Activated CD8-positive, alpha-beta T cell treated with anti-CD3 and anti-CD28 coated beads for 36 hours (primary cell): ENCODE measurements around the gene DEF6. TPM values are rescaled to one million over a fixed set of nuclear protein-coding genes. Genes with fewer than 3 reads are reported as not detected.

Source experiments
- ATAC-seq: fragments of 200-7000 bp; cut with Tn5 transposase; one replicate; pipeline ENCODE4 v1.10.0; 2021; ENCODE audit warnings: mild to moderate bottlenecking, moderate library complexity
- CTCF ChIA-PET: fragments of 350-600 bp; sonication (Branson Sonifier 250); formaldehyde crosslinking; loops from one replicate; lab custom pipeline; 2021; ENCODE audit warnings: antibody characterized with exemption; lab: Charles Lee
- POLR2A ChIA-PET: fragments of 350-600 bp; sonication (Branson Sonifier 250); formaldehyde crosslinking; loops from one replicate; lab custom pipeline; 2021; ENCODE audit warnings: antibody characterized with exemption; lab: Charles Lee
- DNase-seq: peaks from one replicate; pipeline ENCODE4 v3.0.0-alpha.2; 2020
- H3K27ac Mint-ChIP-seq: one replicate; pipeline ENCODE4 v1.8.0; 2021; ENCODE audit warnings: mild to moderate bottlenecking, mixed read lengths
- H3K27me3 Mint-ChIP-seq: one replicate; pipeline ENCODE4 v1.8.0; 2021; ENCODE audit warnings: mixed read lengths
- H3K36me3 Mint-ChIP-seq: one replicate; pipeline ENCODE4 v1.8.0; 2021; ENCODE audit warnings: low read depth, mixed read lengths
- H3K4me1 Mint-ChIP-seq: one replicate; pipeline ENCODE4 v1.8.0; 2021; ENCODE audit warnings: low read depth, mixed read lengths
- H3K4me3 Mint-ChIP-seq: one replicate; pipeline ENCODE4 v1.8.0; 2021; ENCODE audit warnings: mild to moderate bottlenecking, moderate library complexity, mixed read lengths
- H3K9me3 Mint-ChIP-seq: one replicate; pipeline ENCODE4 v1.8.0; 2021; ENCODE audit warnings: mixed read lengths
- CTCF ChIP-seq: fragments of 200-600 bp; IDR thresholded peaks from one replicate; pipeline ENCODE4 v1.8.0; 2022; ENCODE audit warnings: antibody characterized with exemption, mild to moderate bottlenecking
- intact Hi-C: fragments of 100-400 bp; cut with micrococcal nuclease; formaldehyde crosslinking; loops from one replicate; pipeline ENCODE4 v1.10.0; 2022
- total RNA-seq, 2 experiments: library from RNA; stranded (reverse); gene quantifications; one replicate each; pipeline ENCODE4 v1.2.3, GENCODE V29; 2021

Gene DEF6
- total RNA-seq, 2 experiments from 2014 or later: 97.1 to 99.1 TPM

GRCh38 chr6:35370785-35371493, 73.3 kb downstream of the DEF6 start:
- DNase-seq: no peak
- H3K4me1 Mint-ChIP-seq: peaks cover 54% of the 10 kb centered on the region
- intact Hi-C loops: no loop called here
- no peaks in the 10 kb centered on the region for H3K27me3 Mint-ChIP-seq
- no peak for ATAC-seq
- no peaks in the 10 kb centered on the region for H3K9me3 Mint-ChIP-seq
- no peak for TF ChIP-seq CTCF
- peaks cover 24% of the 10 kb centered on the region for H3K36me3 Mint-ChIP-seq
- H3K4me3 Mint-ChIP-seq: no peak overlapping the region
- ChIA-PET POLR2A (interaction anchor here (0.7 to 1.9 kb wide), 3 partner anchors 10 to 97 kb away, joined by 3 to 4 read pairs (median 3); partner anchors contain the start of genes FANCE and RPL10A), CTCF (interaction anchor here (0.7 to 2.2 kb wide), 4 partner anchors 10 to 79 kb away, joined by 3 to 8 read pairs (median 3); no protein-coding TSS in a partner anchor)
- peak overlapping the region; percentile 94 for H3K27ac Mint-ChIP-seq

Other genes with a start within 250 kb of the DEF6 start
- gene TCP11, start 156.5 kb upstream of the DEF6 start, total RNA-seq: not detected
- gene SCUBE3, start 83.9 kb upstream of the DEF6 start, total RNA-seq: not detected
- 10 to 100 TPM; 34.4 to 35.2 TPM for gene ZNF76, start 38.1 kb upstream of the DEF6 start, total RNA-seq
- gene PPARD, start 44.7 kb downstream of the DEF6 start, total RNA-seq: 10 to 100 TPM; 26.6 to 26.7 TPM
- 10 to 100 TPM; 18.8 to 19.4 TPM for gene FANCE, start 154.5 kb downstream of the DEF6 start, total RNA-seq
- gene RPL10A, start 170.6 kb downstream of the DEF6 start, total RNA-seq: 1,000 to 10,000 TPM; 2,322 to 2,393 TPM
- gene TEAD3, start 199.3 kb downstream of the DEF6 start, total RNA-seq: under 1 TPM; 0.68 to 0.81 TPM
- gene TULP1, start 215.1 kb downstream of the DEF6 start, total RNA-seq: not detected